NCI-H1694 (cell line): ENCODE measurements around the gene GJB4.
"Not testable (repeated sequence)": the region's sequence is repeated elsewhere in the genome, so short reads cannot be mapped to it uniquely, and the experiment has no call there.

Experiments used
- DNase-seq: peaks from one replicate; lab custom pipeline; 2025; lab: John Stamatoyannopoulos, UW

The GJB4 gene

DNA sequence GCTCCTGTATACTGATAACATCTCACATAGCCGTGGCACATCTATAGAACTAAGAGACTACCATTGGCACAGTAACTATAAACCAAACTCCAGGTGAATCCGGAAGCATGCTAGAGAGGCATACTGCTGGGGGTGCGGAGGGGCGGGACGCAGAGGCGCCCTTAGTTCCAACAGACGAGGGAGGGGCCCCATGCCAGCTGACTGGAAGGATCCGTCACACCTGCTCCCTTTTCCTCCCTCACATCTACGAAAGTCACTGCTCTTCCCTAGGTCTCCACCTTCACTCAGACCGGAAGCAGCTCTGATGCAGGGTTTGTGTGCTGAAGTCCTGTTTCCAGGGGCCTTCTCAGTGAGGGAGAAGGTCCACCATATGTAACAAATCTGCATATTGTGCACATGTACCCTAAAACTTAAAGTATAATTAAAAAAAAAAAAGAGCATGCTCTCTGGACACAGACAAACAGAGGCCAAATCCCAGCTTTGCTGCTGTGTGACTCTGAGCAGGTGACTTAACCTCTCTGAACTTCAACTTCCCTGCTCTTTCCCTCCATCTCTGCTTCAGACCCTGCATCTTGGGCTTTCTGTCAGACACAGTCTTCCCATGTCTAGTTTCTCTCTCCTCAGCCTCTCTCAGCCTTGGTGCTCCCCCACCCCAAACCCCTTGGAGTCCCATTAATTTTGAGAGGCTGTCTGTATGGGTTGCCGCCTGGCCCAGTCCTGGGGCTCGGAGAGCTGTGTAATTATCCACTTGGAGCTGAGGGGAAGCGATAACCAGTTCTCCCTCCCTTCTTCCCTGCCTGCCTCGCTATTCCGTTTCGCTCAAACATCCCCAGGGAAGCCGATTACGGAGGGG is 12.5 kb upstream of the GJB4 start:
- DNase-seq = no peak

DNA sequence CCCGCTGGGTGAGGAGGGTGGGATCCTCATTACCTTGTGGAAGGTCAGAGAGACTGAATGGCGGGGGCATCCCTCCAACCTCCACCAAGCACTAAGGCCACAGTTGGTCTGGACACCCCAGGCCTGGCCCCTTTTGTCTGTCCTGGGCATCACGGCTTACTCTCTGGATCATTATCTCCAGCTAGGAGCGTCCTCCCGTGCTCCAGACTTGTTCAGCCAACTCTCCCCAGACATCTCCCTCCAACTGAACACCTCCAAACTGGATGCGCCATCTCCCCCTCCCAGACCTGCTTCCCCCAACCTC is 11.9 kb upstream of the GJB4 start:
- no peak for DNase-seq

DNA sequence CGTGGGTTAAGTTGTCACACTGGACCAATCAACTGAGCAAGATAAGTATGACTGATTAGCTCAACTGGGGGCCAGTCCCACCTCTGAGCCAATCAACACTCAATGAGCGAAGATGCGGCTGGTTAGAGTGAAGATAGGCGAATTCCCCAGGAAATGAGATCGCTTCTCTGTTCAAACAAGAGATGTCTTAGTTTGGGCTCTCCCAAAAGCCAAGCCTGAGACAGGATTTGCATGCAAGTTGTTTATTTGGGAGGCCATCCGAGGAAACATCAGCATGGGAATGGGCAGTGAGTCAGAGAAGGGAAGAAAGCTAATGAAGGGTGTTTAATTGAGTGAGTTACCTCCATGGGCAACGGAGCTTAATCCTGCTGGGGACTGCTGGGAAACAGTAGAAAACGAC is 9.5 kb upstream of the GJB4 start:
- no peak for DNase-seq

DNA sequence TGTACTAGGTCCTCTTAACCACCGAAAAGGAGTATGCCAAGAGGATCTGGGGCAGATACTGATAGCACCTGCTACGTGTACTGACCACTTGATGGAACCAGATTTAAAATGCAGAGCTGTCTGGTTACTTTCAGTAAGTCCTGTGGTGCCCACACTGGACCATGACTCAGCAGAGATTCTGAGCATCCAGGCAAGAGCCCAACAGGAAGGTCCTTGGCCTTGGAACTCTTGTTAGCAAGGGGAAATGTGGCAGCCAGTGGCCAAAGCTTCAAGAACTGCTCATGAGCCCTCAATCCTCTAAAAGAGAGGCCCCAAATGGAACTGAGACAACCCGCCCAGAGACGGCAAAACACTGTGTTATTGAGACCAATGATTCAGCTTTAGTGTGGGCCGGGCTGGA is 8.9 kb upstream of the GJB4 start:
- no peak for DNase-seq

DNA sequence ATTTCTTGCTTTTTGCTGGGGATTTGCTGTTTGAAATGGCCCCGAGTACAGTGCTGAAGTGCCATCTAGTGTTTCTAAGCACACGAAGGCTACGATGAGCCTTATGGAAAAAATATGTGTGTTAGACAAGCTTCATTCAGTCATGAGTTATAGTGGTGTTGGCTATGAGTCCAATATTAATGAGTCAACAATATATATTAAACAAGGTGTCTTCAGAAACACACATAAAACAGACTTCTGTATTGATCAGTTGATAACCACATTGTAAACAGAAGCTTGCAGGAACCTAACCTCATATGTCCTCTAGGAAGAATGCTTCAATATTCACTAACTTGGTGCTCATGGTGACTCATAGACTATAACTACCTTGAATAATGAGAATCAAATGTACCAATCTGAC is 6.4 kb upstream of the GJB4 start:
- DNase-seq = no peak

DNA sequence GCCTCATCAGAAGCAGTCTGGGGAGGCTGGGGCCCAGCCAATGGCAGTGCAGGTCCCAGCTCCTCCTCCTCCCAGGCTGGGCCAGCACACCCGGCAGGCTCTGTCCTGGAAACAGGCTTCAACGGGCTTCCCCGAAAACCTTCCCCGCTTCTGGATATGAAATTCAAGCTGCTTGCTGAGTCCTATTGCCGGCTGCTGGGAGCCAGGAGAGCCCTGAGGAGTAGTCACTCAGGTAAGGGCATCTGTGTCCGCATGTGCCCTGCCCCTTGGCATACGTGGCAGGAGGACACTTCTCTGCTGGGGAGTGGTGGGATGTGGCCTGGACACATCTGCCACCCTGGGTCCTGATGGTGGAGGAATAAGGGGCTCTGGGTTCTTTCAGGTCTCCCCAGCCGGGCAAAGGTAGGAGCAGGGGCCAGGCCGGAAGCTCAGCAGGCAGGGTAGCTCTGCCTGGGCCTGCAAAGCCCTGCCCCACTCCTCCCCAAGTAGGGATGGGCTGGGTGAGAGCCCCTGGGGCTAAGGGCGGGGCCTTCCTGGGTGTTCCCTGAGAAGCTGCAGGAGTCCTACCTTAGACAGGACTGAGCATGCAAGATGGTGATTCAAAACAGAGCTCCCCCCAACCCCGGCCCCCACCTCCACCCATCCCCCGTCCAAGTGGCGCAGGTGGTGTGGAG is 4.4 kb upstream of the GJB4 start, which contains the start of gene GJB5:
Gene GJB5, plus strand, starts transcription at position 84 of the 674 bp plus-strand sequence. CDS start 2,284 bp downstream, outside the sequence.
- no peak for DNase-seq

DNA sequence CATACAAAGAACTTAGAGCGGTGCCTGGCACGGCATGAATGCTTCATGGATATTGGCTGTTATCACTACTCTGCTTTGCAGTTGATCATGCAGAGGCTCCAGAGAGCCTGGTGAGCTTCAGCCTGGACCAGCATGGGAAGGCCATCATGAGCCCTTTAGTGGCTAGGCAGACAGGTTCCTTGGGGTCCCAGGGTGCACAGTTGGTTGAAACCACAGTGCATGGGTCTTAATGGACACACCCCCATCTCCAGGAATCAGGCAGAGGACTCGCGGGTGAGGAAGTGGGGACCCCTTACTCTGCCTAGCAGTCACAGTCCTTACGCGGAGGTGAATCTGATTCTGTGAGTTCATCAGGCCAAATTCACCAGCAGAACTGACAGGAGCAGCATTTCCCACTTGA is 3.6 kb upstream of the GJB4 start:
- no peak for DNase-seq

DNA sequence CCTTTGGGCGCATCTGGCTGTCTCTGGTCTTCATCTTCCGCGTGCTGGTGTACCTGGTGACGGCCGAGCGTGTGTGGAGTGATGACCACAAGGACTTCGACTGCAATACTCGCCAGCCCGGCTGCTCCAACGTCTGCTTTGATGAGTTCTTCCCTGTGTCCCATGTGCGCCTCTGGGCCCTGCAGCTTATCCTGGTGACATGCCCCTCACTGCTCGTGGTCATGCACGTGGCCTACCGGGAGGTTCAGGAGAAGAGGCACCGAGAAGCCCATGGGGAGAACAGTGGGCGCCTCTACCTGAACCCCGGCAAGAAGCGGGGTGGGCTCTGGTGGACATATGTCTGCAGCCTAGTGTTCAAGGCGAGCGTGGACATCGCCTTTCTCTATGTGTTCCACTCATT is 2.2 kb upstream of the GJB4 start:
- DNase-seq = no peak

DNA sequence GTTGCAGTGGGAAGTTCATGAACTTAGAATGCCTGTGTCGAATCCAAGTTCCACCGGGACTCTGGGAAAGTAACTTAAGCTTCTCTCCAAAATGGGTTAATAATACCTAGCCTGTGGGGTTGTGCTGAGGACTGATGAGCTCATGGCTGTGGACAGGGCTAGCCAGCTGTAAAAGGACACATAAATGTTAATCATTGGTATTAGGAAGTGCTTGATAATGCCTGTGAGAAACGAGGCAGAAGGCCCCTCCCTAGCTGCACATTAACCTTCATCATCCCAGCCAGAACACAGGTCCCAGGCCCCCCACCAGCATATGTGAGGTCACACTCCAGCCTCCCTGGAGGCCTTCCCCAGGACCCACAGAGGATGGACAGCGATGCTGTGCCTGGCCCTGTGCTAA is 789 bp upstream of the GJB4 start:
- DNase-seq = no peak

DNA sequence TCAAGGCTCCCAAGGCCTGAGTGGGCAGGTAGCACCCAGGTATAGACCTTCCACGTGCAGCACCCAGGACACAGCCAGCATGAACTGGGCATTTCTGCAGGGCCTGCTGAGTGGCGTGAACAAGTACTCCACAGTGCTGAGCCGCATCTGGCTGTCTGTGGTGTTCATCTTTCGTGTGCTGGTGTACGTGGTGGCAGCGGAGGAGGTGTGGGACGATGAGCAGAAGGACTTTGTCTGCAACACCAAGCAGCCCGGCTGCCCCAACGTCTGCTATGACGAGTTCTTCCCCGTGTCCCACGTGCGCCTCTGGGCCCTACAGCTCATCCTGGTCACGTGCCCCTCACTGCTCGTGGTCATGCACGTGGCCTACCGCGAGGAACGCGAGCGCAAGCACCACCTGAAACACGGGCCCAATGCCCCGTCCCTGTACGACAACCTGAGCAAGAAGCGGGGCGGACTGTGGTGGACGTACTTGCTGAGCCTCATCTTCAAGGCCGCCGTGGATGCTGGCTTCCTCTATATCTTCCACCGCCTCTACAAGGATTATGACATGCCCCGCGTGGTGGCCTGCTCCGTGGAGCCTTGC is 1.7 kb downstream of the GJB4 start:
- DNase-seq = no peak

DNA sequence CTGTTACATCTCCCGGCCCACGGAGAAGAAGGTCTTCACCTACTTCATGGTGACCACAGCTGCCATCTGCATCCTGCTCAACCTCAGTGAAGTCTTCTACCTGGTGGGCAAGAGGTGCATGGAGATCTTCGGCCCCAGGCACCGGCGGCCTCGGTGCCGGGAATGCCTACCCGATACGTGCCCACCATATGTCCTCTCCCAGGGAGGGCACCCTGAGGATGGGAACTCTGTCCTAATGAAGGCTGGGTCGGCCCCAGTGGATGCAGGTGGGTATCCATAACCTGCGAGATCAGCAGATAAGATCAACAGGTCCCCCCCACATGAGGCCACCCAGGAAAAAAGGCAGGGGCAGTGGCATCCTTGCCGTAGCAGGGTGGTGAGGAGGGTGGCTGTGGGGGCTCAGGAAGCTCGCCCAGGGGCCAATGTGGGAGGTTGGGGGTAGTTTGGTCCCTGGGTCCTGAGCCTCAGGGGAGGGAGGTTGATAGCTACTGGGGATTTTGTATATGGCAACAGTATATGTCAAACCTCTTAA is 2.3 kb downstream of the GJB4 start:
- DNase-seq = no peak

DNA sequence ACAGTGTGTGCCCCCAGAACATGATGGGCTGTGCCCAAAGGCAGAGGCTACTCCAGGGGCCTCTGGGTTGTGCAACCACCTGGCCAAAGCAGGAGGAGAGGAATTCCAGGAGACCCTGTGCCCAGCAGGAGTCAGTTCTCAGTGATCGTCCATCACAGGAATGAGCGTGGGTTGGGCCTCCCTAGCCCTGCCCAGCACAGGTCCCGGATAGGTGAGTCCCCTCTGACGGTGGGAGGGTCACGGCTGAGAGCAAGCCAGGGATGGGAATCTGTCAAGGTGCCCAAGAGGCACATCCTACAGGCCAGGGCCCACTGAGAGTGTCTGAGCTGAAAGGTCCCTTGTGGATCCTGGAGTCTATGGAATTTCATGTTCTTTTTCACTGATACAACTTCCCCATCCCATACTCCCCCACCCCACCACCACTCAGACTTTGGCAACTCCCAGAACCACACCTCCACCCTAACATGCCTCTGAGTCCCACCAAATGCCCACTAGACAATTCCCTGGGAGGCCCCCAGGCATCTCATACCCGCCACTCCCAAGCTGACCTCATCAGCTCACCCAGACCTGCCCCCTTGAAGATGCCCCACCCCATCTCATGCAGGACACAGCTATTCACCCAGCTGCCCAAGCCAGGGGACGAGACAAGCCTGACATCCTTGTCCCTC is 3.1 kb downstream of the GJB4 start:
- DNase-seq = no peak

DNA sequence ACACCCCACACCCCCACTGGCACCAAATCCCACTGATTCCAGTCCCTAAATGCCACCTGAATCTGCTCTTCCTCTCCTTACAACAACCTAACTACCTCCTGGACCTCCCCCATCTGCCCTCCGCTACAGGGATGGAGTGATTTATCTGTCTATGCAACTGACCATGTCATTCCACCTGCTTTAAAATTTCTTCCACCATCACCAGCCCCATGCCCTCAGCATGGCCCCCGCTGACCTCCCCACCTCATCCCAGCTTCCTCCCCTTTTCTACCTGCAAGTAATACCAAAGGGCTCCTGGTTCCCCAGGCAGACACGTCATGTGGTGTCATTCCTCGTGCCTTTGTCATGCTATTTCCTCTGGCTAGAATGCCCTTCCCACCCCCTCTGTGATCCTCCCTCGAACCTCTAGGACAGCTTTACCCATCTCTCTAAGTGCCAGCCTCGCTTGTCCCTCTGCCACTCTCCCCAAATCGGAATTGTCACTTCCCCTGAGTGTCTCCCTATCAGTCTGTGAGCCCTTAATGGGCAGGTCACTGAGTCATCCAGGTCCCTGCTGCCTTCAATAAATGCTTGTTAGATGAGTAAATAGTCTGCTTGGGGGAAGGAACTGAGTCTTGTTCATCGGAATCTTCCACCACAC is 3.7 kb downstream of the GJB4 start:
- DNase-seq = no peak

DNA sequence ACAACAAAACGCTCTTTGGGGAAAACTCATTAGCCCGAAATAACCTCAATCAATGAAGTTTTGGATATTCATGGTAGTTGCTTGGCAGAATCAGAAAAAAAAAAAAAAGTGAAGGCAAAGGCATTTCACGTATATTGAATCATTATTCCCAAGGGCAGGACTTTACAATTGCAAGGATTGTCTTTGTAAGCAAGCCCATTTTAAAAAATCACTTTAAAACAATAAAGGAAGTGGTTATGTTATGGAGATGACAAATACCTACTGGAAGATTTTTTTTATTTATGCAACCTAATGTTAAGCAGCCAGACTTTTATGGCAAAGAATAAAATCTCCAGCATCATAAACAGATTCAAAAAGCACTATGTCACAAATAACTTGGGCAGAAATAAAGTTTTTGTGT is 9.3 kb downstream of the GJB4 start:
- DNase-seq = no peak

DNA sequence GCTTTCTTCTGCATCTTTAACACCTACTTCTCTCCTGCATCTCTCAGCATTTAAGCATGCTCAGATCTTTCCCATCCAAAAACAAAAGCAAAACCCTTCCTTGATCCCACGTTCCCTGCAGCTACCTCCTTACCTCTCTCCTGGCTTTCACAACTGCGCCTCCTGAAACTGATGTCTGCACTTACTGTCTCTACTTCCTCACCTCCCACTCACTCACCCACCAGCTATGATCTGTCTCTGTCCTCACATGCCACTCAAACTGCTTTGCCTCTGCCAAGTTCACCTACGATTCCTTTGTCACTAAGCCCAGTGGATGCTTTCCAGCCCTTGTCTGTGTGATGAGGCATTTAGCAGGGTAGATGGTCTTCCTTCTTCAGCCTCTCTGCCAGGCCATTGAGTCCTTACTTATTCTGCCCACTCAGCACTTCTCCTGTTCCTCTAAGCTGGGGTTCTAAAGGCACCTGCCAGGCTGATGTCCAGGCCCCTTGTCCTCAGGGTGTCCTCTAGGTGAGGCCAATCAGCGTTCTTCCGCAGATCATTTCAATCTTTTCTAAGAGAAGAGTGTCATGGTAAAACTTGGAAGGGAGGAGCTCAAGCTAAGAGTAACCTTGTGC is 11.5 kb downstream of the GJB4 start:
- no peak for DNase-seq

DNA sequence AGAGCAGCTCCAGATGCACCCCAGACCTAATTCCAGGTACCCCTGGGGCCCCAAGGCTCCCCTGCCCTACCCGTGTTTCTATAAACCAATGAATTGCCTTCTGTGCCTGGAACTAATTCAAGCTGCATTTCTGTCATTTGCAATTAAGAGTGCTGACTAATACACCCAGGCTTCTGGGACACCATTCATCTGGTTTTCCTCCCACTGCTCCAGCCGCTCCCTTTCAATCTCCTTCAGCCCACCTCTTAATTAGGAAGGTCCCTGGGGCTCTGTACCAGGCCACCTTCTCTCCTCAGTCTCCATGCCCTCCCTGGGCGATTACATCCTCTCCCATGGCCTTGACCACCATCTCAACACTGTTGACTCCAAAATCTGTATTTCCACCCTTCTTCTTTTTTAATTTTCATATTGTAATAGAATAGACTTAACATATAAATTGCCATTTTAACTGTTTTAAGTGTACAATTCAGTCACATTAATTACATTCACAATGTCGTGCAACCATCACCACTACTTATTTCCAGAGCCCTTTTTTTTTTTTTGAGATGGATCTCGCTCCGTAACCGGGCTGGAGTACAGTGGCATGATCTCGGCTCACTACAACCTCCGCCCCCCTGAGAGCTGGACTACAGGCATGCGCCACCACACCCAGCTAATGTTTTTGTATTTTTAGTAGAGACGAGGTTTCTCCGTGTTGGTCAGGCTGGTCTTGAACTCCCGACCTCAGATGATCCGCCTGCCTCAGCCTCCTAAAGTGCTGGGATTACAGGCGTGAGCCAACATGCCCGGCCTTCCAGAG is 12.2 kb downstream of the GJB4 start:
- no peak for DNase-seq

DNA sequence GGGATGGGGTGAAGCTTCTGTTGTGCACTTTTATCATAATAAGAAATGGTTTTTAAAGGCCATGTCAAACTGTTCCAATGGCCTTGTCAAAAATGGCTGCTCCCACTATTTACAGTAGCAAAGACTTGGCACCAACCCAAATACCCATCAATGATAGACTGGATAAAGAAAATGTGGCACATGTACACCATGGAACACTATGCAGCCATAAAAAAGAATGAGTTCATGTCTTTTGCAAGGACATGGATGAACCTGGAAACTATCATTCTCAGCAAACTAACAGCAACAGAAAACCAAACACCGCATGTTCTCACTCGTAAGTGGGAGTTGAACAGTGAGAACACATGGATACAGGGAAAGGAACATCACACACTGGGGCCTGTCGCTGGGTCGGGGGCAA is 13.6 kb downstream of the GJB4 start:
- not testable (repeated sequence) for DNase-seq

DNA sequence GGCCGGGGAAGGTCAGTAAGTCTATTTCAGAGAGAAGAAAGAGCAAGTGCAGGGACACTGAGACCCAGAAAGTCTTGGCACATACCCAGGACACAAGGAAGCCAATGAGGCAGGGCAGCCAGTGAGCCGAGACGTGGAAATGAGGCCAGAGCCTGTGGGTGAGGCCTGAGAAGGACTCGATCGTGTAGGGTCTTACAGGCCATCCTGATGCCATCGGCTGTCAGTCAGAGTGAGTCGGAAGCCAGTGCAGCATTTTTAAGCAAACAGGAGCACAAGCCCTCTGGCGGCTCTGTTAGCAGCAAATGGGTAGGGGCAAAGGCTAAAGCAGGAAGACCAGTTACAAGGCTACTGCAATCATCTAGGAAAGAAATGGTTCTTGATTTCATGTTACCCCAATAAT is 15.4 kb downstream of the GJB4 start:
- DNase-seq = no peak

DNA sequence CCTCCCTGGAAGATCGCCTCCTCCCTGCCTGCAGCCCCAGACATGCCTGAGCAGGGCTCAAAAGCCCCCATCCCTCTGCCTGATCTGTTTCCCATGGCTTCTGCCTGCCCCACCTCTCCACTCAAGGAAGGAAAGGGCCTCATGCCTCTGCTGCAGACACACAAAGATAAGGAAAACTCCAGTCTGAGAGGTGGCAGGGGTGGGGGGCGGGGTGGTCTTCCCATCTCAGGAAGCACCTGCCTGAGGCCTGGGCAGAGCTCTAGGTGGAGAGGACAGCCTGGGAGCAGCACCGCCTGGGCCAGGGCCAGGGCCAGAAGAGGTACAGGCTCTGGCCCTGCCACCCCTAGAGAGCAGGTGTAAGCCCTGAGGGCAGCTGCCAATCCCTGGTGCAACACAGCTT is 17.4 kb downstream of the GJB4 start:
- no peak for DNase-seq

DNA sequence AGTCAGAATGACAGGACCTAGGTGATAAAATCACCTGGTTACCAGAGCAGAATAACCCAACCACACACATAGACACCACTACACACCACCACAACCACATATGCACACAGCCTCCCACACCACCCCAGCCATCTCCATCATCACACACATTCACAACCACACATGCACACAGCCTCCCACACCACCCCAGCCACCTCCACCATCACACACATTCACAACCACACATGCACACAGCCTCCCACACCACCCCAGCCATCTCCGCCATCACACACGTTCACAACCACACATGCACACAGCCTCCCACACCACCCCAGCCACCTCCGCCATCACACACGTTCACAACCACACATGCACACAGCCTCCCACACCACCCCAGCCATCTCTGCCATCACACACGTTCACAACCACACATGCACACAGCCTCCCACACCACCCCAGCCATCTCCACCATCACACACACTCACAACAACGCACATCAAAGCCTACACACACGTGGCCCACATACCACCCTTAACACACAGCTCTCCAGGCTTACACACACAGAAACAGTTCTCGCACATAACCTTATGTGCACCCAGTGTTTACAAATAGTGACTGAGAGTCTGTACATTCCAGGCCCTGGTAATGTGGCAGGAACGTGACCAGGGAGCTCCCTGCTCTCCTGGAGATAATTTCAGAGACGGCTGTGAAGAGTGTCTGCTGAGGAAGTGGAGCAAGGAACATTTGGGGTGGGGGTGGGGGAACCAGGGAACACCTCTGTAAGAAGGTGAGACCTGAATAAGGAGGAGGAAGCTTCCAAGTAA is 18.2 kb downstream of the GJB4 start:
- no peak for DNase-seq
